Ureter (tissue), 1 donor: ENCODE results near the gene JAKMIP3. TPM values are rescaled to one million over a fixed set of nuclear protein-coding genes. Genes with fewer than 3 reads are reported as not detected.

Source experiments
- DNase-seq: peaks from one replicate; pipeline ENCODE4 v3.0.0-alpha.2; 2020; ENCODE audit warnings: low spot score
- total RNA-seq: library from RNA; stranded (reverse); gene quantifications from one replicate; pipeline ENCODE4 v1.2.4, GENCODE V29; 2023
- donor health status: DM: yes; HTN: yes; CAD: no.

The JAKMIP3 gene
- total RNA-seq, 1 donor from 2014 or later: 1.1 TPM

DNA sequence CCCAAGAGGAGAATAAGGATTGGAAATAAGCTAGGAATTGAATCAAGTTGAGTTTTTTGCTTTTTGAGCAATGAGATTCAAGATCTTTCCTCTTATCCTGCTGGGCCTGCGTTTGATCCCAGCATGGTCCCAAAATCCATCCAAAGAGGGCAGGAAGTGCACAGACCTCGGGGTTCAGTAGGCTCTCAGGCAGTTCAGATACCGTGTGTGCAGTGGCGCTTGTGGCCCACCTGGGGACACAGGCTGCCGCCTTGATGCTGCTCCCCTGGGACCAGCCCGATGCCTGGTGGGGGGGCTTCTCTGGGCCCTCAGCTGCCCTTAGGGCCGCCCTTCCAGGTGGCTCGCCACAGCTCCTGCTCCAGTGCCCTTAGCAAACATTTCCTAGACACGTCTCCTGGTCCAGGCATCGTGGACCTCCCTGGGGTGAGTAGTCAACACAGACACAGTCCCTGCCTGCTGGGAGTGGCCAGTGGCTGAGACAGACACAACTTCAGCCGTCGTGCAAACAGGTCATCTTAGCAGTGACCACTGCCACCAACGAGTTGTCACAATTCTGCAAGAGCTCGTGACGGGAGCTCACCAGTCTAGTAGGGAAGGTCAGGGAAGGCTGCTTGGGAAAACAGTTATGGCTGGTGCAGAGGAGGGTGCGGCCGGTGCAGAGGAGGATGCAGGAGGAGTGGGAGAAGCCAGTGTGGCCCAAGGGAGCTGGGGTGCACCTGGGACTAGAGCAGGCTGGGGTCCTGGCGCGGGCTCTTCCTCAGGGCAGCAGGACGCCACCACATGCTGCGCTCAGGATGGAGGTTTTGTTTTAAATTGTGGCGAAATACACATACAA lies 21.7 kb upstream of the JAKMIP3 start:
- no peak for DNase-seq

DNA sequence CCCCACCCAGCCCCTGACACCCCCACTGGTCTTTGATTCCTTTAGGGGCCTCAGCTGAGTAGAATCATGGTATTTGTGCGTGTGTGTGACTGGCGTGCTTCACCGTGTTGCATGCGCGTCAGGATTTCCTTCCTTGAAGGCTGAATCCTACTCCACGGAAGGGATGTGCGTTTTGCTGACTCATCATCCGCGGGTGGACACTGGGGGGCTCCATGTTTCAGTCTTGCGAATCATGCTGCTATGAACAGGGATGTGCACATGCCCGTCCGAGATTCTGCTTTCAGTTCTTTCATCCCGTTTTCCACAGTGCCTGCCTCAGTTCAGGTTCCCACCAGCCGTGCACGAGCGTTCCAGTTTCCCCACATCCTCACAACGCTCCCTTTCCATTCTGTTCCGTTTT lies 20.9 kb upstream of the JAKMIP3 start:
- DNase-seq: no peak

DNA sequence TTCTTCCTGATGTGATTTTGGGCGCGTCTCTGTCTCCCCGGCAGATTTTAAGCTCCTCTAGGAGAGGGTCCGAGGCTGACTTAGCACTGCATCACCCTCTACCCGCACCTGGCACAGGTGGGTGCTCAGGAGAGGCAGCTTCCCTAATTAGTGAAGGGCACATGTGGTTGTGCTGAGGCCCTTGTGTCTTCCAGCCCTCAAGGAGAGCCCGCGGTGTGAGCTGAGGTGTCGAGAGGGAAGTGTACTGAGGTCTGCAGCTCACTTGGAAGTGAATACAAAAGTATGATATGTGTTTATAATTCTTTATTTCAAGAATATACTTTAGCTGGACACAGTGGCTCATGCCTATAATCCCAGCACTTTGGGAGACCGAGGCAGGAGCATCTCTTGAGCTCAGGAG lies 20.4 kb upstream of the JAKMIP3 start:
- no peak for DNase-seq

DNA sequence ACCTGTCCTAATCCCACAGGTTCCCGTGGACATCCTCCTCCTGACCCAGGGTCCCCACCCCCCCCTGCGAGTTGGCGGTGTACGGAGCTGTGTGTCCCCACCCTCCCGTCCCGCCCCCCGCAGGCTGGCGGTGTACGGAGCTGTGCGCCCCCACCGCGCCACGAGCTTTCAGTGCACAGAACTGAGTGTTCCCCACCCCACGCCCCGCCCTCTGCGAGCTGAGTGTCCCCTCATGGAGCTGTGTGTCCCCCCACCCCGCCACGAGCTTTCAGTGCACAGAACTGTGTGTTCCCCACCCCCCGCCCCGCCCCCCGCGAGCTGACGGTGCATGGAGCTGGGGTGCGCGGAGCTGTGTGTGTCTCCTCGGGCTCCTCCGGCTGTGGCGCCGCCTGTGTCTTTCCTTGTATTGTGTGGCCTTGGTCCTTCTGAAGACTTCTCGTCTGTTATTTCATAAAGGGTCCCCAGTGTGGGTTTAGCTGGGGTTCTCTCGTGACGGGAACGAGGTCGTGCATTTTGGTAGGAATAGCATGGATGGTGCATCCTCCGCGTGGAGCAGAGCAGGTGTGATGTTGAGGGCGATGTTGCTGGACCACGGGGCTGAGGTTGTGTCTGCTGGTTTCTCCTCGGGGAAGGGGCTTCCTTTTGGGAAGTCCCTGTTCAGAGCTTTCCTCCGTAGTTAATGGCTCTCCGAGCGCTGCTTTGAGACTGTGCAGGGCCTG lies 18.0 kb upstream of the JAKMIP3 start:
- no peak for DNase-seq

GRCh38 chr10:132048294-132048667 lies 17.5 kb upstream of the JAKMIP3 start:
- DNase-seq: no peak

GRCh38 chr10:132050191-132050590 lies 15.6 kb upstream of the JAKMIP3 start:
- no peak for DNase-seq

DNA sequence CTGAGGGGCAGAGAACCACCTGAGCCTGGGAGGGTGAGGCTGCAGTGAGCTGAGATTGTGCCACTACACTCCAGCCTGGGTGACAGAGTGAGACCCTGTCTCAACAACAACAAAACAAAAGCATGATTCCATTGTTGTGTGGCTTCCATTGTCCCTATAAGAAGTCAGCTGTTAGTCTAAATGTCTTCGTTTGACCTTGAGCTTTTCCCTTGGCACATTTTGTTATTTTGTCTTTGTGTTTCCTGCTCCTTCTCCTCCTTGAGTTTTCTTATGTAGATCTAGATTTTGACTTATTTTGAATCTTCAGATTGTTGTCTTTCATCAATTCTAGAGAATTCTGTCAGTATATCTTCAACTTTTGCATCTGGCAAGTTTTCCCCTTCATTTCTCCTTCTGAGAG lies 13.6 kb upstream of the JAKMIP3 start:
- DNase-seq: no peak

DNA sequence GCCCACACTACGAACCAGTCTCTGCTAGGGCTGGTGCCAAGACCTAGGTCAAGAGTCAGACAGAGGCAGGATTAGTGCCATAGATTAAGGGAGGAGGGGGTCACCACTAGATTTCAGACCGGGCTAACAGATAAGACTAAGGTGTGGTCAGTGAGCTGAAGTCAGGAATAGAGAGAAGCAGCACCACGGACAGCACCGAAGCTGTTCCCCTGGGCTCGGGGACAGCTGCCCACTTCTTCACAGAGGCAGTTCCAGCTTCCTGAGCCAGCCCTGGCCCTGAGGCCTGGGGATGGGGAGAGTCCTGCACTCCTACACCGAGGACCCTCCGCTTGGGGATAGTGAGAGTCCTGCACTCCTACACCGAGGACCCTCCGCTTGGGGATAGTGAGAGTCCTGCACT lies 11.2 kb upstream of the JAKMIP3 start:
- no peak for DNase-seq

DNA sequence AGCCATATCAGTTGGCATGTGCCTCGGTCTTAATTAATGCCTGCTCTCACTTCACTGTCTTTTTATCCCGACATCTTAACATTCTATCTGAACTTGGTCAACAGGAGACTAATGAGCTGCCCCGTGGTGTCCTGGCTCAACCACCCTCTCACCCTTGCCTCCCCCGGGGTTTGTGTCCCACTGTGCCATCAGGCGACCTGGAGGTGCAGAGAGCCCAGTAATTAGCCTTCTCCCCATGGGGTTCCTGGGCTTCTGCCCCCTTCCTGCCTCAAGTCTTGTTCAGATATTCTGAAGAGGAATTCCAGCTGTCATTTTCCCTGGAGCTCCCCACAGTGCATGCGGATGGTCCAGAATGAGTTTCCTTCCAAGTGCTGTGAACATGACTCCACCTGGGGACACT lies 10.1 kb upstream of the JAKMIP3 start:
- no peak for DNase-seq

GRCh38 chr10:132056663-132057062 lies 9.1 kb upstream of the JAKMIP3 start:
- DNase-seq: no peak

GRCh38 chr10:132057191-132057681 lies 8.5 kb upstream of the JAKMIP3 start:
- DNase-seq: no peak

DNA sequence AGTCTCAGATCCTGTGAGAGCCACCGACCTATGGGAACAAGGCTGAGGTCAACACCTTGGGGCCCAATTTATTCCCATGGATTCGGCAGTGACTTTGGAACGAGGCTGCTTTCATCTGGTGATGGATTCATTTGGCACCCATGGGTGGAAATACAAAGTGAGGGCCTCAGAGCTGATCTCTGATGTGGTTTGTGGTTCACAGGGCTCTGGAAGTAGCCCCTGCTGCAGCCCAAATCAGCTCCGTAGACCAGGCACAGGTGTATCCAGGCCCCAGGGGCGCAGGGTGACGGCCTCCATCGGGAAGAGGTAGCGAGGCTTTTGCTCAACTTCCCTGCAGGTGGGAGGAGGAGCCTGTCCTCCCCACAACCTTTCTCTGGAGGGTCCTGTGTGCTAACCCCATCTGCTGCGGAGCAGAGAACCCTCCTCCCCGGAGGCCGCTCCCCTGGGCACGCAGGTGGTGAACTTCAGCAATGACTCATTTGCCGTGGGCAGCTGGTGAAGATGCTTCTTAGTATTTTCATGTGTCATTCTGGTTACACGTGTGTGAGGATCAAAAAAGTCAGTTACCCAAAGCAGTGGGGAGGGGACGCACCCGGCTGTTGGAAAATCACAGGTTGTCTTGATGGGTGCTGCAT lies 7.5 kb upstream of the JAKMIP3 start:
- DNase-seq: no peak

DNA sequence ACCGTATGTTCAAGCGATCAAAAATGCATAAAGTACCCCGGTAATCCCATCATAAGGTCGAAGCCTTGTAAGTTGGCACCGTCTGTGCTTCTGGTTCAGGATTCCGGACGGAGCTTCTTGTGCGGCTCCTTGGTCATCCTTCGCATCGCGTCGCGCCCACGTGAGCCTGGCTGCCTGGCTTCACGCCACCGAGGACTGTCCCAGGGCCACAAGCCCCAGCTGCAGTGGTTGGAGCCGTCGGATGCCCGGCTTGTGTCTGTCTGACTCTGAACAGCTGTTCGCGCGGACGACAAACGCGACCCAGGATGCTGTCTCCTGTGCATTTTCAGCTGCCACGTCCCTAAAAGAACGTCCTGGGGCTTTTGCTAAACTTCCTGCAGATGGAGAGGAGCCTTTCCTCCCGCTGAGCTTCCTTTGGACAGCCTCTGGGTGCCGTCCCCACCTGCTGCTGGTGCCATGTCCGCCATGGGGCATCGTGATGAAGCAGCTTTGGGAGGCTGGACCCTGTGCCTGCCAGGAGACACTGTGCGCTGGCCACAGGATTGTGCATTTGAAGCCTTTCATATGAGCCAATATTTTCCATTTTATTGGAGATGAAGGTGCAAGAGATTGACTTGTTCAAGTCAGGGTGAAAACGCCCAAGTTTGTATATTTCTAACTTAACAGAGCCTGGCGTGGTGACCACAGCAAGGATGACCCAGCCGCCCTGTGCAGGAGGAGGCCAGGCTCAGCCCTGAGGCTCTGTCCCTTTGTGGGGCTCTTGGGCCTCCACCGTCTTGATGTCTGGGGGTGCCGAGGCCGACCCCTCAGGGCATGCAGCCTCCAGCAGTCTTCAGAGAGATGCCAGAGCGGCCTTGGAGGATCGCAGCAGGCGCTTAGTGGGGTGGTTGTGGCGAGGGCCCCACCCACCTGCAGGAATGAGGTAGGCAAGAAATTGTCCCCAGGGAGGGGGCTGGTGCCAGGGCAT lies 6.7 kb upstream of the JAKMIP3 start:
- DNase-seq: no peak

GRCh38 chr10:132059760-132060508 lies 5.8 kb upstream of the JAKMIP3 start:
- no peak for DNase-seq

DNA sequence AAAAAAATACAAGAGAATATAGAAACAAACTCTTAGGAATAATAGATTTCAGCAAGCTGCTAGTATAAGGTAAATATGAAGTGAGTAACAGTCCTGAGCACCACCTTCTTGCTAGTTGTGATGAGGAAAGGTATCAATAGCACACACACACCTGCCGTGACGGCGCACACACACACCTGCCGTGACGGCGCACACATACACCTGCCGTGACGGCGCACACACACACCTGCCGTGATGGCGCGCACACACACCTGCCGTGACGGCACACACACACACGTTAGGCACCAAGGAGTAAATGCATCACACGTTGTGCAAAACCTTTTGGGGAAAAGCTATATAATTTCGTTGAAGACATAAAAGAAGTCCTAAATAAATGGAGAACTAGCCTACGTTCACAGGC lies 4.7 kb upstream of the JAKMIP3 start:
- no peak for DNase-seq

DNA sequence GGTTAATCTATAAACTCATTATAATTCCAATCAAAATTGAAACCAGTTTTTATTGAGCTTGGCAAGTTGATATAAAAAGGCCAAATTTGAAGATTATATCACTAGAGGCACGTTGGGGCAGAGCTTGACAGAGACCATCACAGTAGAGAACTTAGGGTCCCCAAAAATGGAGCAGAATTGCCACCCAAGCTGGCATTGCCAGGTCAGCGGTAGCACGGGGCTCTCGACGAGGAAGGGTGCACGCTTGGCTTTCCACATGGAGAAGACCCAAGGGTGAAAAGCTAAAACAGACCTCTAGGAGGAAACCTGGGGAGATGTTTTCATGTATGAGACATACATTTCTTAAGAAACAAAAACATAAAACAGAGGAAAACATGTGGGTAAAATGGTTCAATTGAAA lies 4.3 kb upstream of the JAKMIP3 start:
- no peak for DNase-seq

- DNase-seq: no peak
These were observed 3.6 kb upstream of the JAKMIP3 start for GRCh38 chr10:132062116-132062515.

DNA sequence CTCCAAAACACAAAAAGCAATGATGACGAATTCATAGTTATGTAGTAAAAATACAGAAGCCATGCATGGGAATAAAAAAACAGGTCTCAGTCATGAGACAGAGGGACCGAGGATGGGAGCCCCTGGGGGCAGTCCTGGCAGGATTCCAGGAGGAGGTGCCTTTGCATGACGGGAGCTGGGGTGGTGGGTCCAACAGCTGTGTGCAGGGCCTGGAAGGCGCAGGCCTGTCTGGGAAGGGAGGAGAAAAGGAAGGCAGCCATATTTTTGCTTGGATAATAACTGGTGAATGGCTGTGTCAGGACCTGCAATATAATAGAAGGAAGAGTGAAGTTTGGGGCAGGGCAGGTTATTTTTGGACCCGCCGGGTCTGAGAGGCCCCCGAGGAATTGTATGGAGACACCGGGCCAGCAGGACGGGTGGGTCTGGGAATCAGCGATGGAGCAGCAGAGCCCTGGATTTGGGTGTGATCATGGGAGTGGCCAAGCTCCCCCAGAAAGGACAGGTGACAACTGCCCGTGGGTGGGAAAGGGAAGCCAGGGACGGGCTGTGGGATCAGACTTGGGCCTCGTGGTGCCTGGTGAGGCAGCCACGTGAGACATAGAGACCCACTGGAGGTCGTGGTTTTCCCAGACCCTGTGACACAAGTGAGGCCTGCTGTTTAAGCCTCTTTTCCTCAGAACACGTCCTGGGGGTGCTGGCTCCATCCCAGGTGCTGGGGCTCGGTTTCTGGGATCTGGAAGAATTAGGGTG lies 2.9 kb upstream of the JAKMIP3 start:
- DNase-seq: no peak

DNA sequence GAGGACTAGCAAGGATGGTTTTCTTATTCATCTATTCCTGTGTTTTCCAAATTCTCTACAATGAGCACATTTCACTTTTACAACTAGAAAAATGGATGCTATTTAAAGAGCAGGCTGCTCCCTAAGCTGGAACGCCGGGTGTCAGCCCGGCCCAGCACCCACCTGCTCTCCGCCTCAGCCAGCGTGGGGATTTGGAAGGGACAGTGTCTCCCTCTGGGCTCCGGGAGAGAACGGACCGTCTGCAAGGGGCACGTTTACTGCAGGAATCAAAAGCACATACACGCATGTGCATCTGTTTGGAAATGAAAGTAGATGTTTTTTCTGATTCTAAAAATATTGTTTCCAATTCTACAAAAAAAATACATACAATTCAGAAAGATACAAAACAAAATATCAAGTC lies 2.3 kb upstream of the JAKMIP3 start:
- no peak for DNase-seq
